Measurements from ENCODE around the gene NRSN1. TPM values are rescaled to one million over a fixed set of nuclear protein-coding genes. Genes with fewer than 3 reads are reported as not detected.

NRSN1 gene
- total and polyA plus RNA-seq, 9 of the 15 experiments (the other 6 are each of a cell fraction or from before 2014, with no cell fraction given): not detected

GRCh38 chr6:24195836-24196597, 70.0 kb downstream of the NRSN1 start:
- FAIRE-seq: no peak
- H4K20me1 ChIP-seq (replicated peaks; ENCODE audit: control insufficient read depth, insufficient read depth, low read length): no peaks in the 10 kb centered on the region

More at GRCh38 chr6:24195836-24196597, 70.0 kb downstream of the NRSN1 start:
- Histone ChIP-seq H3K27ac (ENCODE audit: extremely low read depth, low read depth, low read length) (no peak overlapping the region), H3K27me3 (ENCODE audit: control insufficient read depth in 2 of 2, insufficient read depth in 2 of 2, low read length in 2 of 2) (no peaks in the 10 kb centered on the region), H3K4me1 (replicated peaks in 1 of 2; ENCODE audit: control insufficient read depth in 2 of 2, insufficient read depth in 2 of 2, low read length in 2 of 2) (no peaks in the 10 kb centered on the region), H3K36me3 (ENCODE audit: control insufficient read depth, insufficient read depth, low read length) (no peaks in the 10 kb centered on the region), H3K9me3 (replicated peaks; ENCODE audit: control insufficient read depth, insufficient read depth, low read depth, low read length) (no peaks in the 10 kb centered on the region), H3K9me1 (ENCODE audit: control insufficient read depth, insufficient read depth, low read length) (no peaks in the 10 kb centered on the region), H2AFZ (ENCODE audit: low read depth, low read length) (no peak overlapping the region), H3K4me2 (ENCODE audit: insufficient read depth, low read length) (no peak overlapping the region), H3K9ac (ENCODE audit: insufficient read depth in 1 of 2, low read depth in 2 of 2, low read length in 2 of 2) (no peak overlapping the region), H3K79me2 (ENCODE audit: control insufficient read depth, insufficient read depth, low read length) (no peaks in the 10 kb centered on the region), H3K4me3 (no peak overlapping the region)
- 0% methylated on average over 3 of the region's 3 CpGs for WGBS (ENCODE audit: insufficient coverage, low coverage, missing lambda C conversion rate)
- ATAC-seq (no peak), DNase-seq (ENCODE audit: extremely low read depth in 1 of 4, low spot score in 3 of 4) (no peak)
- ChIA-PET CTCF (ENCODE audit: low intra/inter-chr PET ratio) (no interaction called here), POLR2A (no interaction called here)
- TF ChIP-seq ZNF184 (CRISPR knock-in tag; IDR thresholded peaks at IDR 0.05): no peak
- no peak for TF ChIP-seq ZNF75A (CRISPR knock-in tag; IDR thresholded peaks at IDR 0.05)
- TF ChIP-seq TAF15 (IDR thresholded peaks at IDR 0.05; ENCODE audit: low read depth, low read length): no peak
- no peak for TF ChIP-seq SIN3A (IDR thresholded peaks at IDR 0.05; ENCODE audit: borderline replicate concordance in 2 of 2, control insufficient read depth in 1 of 2, low read depth in 2 of 2, low read length in 2 of 2)
- TF ChIP-seq ZNF445 (CRISPR knock-in tag; IDR thresholded peaks at IDR 0.05; ENCODE audit: low read depth): no peak
- TF ChIP-seq POLR2AphosphoS5 (IDR thresholded peaks at IDR 0.05; ENCODE audit: control insufficient read depth, insufficient read depth, low read depth, low read length): no peak
- TF ChIP-seq MED1 (CRISPR knock-in tag; IDR thresholded peaks at IDR 0.05; ENCODE audit: borderline replicate concordance): no peak
- no peak for TF ChIP-seq CEBPB (tag; IDR thresholded peaks at IDR 0.05)
- in situ Hi-C loops (cut with MboI) (no loop called here), intact Hi-C loops (cut with micrococcal nuclease) (no loop called here)
- no TSS peak for BruUV-seq (replicated peaks)

Small RNAs within 50 kb of the gene (small RNA-seq; reads per million reads assigned to genes)
- 0.22 reads per million for gene RF00218

Other genes starting within 250 kb of the NRSN1 start
- gene DCDC2, start 231.8 kb downstream of the NRSN1 start, total RNA-seq (2014; rRNA removed): not detected in 2 replicates
- gene DCDC2, start 231.8 kb downstream of the NRSN1 start, total RNA-seq (2014; rRNA removed; fragmentation: Illumina TruSeq; extraction: Trizol): not detected in 2 replicates
- not detected in 2 replicates for gene DCDC2, start 231.8 kb downstream of the NRSN1 start, total RNA-seq (2015; rRNA removed; fragmentation: Illumina TruSeq; extraction: Trizol)
- 0.04 TPM in 1 of 2 replicates, not detected in the other for gene DCDC2, start 231.8 kb downstream of the NRSN1 start, total RNA-seq (2021)
- not detected in 2 replicates for gene DCDC2, start 231.8 kb downstream of the NRSN1 start, polyA plus RNA-seq (2011; rRNA removed)
- gene DCDC2, start 231.8 kb downstream of the NRSN1 start, polyA plus RNA-seq (2014; fragmentation: Illumina TruSeq; extraction: Trizol): not detected in 2 replicates
- not detected for gene DCDC2, start 231.8 kb downstream of the NRSN1 start, polyA plus RNA-seq (2014; fragmentation: Nextera tagmentation; extraction: Ambion mirVana)
- not detected in 2 replicates for gene DCDC2, start 231.8 kb downstream of the NRSN1 start, polyA plus RNA-seq (2014; rRNA removed)

Data from K562 (cell line).